GM21576 (cell line): ENCODE data around the gene SLC4A3.
A peak's percentile ranks its signal among the peaks of the same experiment; 100 is the strongest.
"Not testable (repeated sequence)": the region's sequence is repeated elsewhere in the genome, so short reads cannot be mapped to it uniquely, and the experiment has no call there.

Source experiments
- ATAC-seq: cut with Tn5 transposase; IDR thresholded peaks from one replicate; pipeline ENCODE4 v1.9.1; 2021; ENCODE audit warnings: mild to moderate bottlenecking, moderate library complexity; ENCODE audit not compliant: unreplicated experiment

The SLC4A3 gene

DNA sequence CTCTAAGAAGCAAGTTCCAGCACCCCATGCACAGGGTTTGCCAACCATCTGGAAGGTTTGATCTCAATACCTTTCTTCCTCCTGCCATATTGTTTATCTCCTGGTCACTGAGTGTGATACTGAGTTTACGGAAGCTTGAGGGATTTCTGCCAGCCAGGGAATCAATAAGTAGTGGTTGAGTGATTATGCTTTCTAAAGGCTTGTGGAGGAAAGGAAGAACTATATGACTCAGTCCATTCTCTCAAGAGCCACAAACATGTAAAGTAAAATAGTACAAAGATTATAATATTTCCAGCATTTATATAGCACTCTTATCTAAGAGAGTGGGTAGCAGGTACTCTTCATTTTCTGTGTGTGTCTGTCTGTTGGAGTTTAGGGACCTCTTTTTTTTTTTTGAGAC, 49.2 kb downstream of the SLC4A3 start:
- no peak for ATAC-seq

DNA sequence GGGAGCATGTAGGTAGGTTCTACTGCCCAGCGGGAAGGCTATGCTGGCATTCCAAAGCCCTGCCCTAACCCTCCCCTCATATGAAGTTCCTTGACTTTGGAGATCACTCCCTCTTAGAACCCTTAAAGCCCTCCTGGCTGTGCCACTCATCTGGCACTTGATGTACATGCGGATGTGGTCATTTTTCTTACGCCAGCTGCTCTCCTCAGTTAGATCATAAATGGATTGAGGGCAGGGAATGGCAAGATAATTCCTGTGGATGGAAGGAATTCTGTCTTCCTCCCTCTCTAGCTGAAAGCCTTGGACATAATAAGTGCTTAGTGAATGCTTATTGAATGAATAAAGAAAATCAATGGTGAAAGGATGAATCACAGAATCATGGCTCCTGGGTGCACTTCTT, 51.6 kb downstream of the SLC4A3 start:
- ATAC-seq: no peak

DNA sequence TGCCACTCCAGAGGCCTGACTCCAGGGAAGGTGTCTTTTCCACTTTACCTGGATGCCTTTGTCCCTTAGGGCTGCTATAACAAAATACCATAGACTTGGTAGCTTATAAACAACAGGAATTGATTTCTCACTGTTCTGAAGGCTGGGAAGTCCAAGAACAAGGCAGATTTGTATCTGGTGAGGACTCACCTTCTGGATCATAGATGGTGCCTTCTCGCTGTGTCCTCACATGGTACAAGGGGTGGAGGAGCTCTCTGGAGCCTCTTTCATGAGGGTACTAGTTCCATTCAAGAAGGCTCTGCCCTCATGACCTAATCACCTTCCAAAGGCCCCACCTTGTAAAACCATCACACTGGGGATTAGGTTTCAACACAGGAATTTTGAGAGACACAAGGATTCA, 52.1 kb downstream of the SLC4A3 start:
- no peak for ATAC-seq

DNA sequence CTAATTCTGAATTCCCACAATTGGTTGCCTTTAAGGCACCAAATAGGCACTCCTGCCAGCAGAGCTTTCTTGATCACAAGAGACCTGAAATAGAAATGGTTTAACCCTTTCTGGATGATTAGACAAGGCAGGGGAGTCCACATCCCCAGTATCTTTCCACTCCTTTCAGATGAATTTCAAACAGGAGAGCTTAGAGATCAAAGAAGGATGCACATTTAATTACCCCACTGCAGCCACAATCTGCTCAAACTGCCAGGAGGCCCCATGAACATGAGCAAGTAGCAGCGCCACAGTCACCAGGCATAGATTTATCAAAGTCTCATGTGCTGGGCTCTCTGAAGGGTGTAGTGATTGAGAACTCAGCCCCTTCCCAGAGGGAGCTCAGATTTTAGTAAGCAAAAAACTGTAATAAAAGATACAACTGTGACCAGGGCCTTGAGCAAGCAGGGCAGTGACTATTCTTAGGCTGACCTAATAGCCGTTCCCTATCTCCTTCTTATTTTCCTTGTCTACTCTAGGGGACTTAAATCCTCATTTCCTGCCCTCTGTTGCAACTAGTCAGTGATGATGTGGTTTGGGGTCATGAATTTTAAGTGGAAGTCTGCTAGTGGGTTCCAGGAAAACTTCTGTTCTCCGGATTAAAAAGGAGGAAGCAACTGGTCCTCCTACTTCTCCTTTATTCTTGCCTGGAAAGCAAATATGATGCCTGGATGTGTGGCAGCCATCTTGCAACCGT, 53.7 kb downstream of the SLC4A3 start:
- ATAC-seq: no peak

DNA sequence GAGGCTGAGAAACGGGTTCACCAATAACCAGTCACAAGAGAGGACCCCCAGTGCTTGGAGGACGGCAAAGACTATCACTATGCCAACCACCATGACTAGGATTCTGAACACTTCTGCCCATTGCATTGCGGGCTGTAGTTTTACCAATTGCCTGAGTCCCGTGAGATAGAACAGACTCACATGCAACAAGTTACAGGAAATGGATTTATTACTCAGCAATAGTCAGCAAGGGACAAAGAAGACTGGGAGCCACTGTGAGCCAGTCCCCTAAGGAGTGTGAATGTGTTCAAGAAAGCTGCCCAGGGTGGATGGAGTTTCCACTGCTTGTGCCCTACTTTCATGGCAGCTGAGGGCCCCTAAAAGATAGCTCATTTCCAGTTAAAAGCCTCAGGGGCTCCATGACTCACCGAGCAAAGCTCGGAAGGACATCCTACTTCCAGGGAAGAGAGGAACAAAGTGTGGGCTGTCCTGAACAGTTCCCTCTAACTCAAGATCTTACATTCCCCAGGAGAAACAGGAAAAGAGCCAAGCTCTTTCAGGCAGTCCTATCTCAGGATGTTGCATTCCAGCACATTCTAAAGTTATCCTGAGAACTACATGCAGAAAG, 54.4 kb downstream of the SLC4A3 start:
- no peak for ATAC-seq

DNA sequence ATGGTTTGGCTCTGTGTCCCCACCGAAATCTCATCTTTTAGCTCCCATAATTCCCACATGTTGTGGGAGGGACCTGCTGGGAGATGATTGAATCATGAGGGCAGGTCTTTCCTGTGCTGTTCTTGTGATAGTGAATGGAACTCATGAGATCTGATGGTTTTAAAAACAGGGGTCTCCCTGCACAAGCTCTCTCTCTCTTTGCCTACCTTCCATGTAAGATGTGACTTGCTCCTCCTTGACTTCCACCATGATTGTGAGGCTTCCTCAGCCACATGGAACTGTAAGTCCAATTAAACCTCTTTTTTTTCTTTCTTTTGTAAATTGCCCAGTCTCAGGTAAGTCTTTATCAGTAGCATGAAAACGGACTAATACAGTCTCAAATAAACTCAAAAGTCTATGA, 56.0 kb downstream of the SLC4A3 start:
- ATAC-seq: not testable (repeated sequence)

DNA sequence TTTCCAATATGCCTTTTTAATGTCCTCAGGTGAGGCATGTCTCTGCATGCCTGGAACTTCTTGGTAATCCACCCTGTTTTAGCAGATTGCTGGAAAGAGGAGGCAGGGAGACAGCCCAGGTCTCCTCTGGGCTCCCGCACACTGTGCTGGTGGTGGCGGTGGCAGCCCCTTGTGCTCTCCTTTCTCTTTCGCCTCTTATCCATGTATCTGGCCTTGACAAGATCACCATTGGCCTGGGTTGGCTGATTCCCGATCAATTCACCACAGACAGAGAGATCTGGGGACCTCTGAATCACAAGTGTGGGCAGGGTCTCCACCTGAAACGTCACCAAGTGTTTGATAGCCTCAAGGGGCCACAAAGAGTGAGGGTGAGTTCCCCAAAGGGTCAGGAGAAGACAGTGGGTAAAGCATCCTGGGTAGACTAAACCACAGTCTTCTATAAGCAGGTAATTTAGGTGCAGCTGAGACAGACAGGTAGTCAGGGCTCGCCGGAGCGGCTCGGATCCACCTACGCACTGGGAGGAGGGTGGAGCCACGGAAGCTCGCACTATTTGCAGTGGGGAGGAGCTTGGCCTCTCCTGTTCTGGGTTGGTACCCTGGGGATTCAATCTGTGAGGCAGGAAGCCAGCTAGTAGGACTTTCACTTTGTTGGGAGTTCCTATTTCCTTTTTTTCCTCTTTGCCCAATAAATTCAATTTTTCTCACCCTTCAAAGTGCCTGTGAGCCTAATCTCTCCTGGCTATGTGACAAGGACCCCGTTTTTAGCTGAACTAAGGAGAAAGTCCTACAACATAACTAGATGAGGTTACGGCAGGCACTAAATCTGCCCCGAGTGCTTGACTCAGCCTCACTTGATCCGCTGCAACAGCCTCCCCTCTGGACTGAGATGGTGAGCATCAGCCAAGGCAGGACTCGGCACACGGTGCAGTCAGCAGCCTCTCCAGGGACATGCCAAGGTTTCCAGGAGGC, 57.6 kb downstream of the SLC4A3 start:
- ATAC-seq: peak; percentile 99

DNA sequence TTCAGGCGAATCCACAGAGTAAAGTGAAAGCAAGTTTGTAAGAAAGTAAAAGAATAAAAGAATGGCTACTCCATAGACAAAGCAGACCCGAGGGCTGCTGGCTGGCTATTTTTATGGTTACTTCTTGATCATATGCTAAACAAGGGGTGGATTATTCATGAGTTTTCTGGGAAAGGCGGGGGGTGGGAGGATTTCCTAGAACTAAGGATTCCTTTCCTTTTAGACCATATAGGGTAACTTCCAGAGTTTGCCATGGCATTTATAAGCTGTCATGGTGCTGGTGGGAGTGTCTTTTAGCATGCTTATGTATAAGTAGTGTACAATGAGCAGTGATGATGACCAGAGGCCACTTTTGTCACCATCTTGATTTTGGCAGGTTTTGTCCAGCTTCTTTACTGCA, 59.8 kb downstream of the SLC4A3 start:
- no peak for ATAC-seq

DNA sequence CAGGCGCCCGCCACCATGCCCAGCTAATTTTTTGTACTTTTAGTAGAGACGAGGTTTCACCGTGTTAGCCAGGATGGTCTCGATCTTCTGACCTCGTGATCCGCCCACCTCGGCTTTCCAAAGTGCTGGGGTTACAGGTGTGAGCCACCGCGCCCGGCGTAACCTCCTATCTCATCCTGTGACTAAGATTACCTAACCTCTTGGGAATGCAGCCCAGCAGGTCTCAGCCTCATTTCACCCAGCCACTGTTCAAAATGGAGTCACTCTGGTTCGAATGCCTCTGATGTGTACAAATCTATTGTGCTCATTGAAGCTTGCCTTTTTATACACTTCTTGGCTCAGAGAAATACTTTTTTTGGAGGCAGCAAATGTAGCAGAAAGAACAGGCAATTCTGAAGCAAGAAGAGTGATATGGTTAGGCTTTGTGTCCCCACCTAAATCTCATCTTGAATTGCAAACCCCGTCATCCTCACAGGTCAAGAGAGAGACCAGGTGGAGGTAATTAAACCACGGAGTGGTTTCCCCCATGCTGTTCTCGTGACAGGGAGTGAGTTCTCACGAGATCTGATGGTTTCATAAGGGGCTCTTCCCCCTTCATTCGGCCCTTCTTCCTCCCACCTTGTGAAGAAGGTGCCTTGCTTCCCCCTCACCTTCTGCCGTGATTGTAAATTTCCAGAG, 60.6 kb downstream of the SLC4A3 start:
- no peak for ATAC-seq

DNA sequence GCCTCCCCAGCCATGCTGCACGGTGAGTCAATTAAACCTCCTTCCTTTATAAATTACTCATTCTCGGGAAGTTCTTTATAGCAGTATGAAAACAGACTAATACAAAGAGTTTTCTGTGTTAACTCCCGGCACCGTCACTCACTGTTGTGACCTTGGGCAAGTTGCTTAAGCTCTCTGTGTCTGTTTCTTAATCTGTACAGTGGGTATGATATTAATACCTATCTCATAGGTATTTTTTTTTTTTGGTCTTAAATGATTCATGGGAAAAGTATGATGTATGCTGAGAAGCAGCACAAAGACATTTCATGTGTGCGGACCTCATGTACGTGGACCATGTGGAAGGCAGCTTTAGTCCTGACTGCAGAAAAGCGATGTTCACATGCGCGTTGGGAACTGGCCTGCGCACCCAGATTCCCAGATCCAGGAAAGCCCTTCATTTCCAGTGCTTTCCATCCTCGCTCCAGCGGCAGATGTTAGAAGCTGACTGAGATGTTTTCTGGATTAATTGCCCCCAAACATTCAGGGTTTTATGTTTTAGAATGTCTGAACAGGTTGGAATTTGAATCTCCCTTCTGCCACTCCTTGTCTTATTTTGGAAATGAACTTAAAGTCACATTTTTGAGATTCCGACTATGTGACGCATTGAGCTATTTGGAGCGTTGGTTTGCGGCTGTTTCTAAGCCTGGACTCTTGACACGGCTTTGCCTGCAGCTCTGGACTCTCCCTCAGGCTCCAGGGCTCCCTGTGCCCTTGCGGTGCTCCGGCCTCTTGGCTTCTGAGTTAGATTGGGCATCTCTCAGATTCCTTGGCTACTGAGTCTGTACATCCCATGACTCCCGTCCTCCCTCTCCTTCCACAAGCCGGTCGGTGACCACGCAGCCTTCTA, 61.4 kb downstream of the SLC4A3 start:
- ATAC-seq: no peak

DNA sequence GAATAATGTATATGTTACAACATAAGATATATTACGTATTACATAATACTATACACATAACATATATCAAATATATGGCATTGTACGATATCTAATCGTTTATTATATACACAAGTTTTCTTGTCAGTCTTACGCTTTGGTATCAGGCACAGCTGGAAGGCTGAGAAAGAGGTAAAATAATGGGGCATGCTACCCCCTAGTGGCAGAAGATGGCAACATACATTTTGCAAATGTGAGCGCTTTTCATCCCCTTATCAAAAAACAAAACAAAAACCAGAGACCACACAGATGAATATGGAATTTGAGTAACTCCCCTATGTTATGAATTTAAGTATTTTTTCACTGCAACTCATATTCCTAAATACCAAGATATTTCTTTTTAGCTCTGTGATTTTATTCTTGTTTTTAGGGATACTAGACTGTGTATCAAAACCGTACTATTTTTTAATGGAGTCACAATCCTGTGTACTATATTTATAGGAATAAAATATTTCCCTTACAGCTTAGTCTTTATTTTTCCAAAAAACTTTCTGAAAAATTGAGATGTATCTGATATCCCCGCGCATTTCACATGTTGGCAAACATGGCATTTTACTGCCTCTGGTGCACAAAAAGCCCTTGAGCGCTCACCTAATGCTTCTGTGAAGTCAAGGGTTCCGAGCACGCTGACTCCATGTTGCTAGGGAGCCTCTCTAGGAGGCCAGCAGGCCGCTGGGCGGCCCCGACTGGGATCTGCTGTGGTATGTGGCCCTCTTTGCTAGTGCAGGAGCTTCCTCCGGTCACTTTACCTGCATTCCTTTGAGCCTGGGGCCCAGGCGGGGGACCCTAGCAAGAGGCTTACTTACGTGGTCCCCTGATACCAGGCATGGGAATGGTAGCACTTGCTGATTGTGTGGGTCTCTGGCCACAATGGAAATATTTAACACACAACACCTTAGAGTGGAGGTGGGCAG, 62.5 kb downstream of the SLC4A3 start:
- ATAC-seq: no peak

DNA sequence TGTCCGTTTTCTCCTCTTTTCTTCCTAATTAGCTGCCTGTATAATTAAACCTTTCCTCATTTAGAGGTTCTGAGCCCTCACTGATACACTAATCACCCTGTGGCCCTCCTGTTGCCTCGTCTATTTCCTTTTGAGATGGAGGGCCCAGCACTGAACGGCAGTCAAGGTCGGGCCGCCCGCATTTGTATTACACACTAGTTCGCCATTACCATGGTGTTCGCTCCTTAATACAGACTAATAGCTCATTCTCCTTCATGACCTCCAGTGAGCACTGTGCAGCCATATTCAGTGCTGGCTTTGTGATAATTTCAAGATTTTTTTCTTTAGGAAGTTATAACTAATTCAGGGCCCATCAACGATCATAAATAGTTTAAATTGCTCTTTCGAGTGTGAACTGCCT, 64.1 kb downstream of the SLC4A3 start:
- ATAC-seq: no peak
